Thymus (tissue), 14 donors: ENCODE results near the gene TCF12. TPM values are rescaled to one million over a fixed set of nuclear protein-coding genes. Genes with fewer than 3 reads are reported as not detected.

Experiments
- DNase-seq, 9 donors: peaks; one replicate each; pipeline ENCODE4 v3.0.0-alpha.2; 2013; ENCODE audit warnings: low spot score in 9 of 9, low read depth in 6 of 9, missing footprints in 1 of 9
- H3K27ac ChIP-seq, 2 donors: one replicate each; pipeline ENCODE4 v1.5.1; 2013; ENCODE audit warnings: control low read depth in 1 of 2, low read depth in 1 of 2, low read length in 1 of 2, mild to moderate bottlenecking in 1 of 2, moderate library complexity in 1 of 2
- H3K27me3 ChIP-seq, 2 donors: one replicate each; pipeline ENCODE4 v1.5.1; 2013; ENCODE audit warnings: low read length in 1 of 2; ENCODE audit not compliant: control insufficient read depth in 2 of 2, insufficient read depth in 1 of 2
- H3K36me3 ChIP-seq, 2 donors: one replicate each; pipeline ENCODE4 v1.5.1; 2013; ENCODE audit warnings: low read length in 1 of 2, mild to moderate bottlenecking in 1 of 2, moderate library complexity in 1 of 2; ENCODE audit not compliant: control insufficient read depth in 2 of 2, insufficient read depth in 2 of 2
- H3K4me1 ChIP-seq, 2 donors: one replicate each; pipeline ENCODE4 v1.5.1; 2013; ENCODE audit warnings: low read length in 2 of 2; ENCODE audit not compliant: control insufficient read depth in 2 of 2, insufficient read depth in 2 of 2
- H3K4me3 ChIP-seq, 2 donors: one replicate each; pipeline ENCODE4 v1.5.1; 2013; ENCODE audit warnings: low read length in 2 of 2, control low read depth in 1 of 2, mild to moderate bottlenecking in 1 of 2
- H3K9me3 ChIP-seq, 2 donors: one replicate each; pipeline ENCODE4 v1.5.1; 2013; ENCODE audit warnings: low read length in 1 of 2, mild to moderate bottlenecking in 1 of 2; ENCODE audit not compliant: control insufficient read depth in 2 of 2, insufficient read depth in 1 of 2
- WGBS: extraction: QIAGEN DNeasy Blood & Tissue Kit; methylation state at CpG from one replicate; pipeline ENCODE4 v1.1.7; 2013; 5-methylcytosine and 5-hydroxymethylcytosine counted together
- long read RNA-seq, 10 donors: transcript quantifications; one replicate each; lab custom pipeline, GENCODE V29; 2026
- polyA plus RNA-seq: library from polyadenylated mRNA; stranded (reverse); fragments of 200-250 nt; gene quantifications from one replicate; pipeline ENCODE4 v1.2.3, GENCODE V29; 2013
- total RNA-seq: library from RNA; stranded (reverse); fragments of 120-200 nt; gene quantifications from one replicate; pipeline ENCODE4 v1.2.4, GENCODE V29; 2013
- donor health status: healthy.

The TCF12 gene
- total RNA-seq (159 TPM), polyA plus RNA-seq (45.2 TPM)
- long read RNA-seq, donor 1, full-length matches to known transcripts, result 1 of 1 reads
- long read RNA-seq, donor 1, partial matches to known transcripts, result 0 of 1 reads
- long read RNA-seq, donor 1, other reads (novel, unspliced or antisense), result 0 of 1 reads
- long read RNA-seq, donor 2, result 0 reads
- long read RNA-seq, donor 3, full-length matches to known transcripts, result 16 of 31 reads
- long read RNA-seq, donor 3, partial matches to known transcripts, result 15 of 31 reads
- long read RNA-seq, donor 3, other reads (novel, unspliced or antisense), result 0 of 31 reads
- long read RNA-seq, donor 4, full-length matches to known transcripts, result 7 of 7 reads
- long read RNA-seq, donor 4, partial matches to known transcripts, result 0 of 7 reads
- long read RNA-seq, donor 4, other reads (novel, unspliced or antisense), result 0 of 7 reads
- long read RNA-seq, donor 5, full-length matches to known transcripts, result 6 of 48 reads
- long read RNA-seq, donor 5, partial matches to known transcripts, result 42 of 48 reads
- long read RNA-seq, donor 5, other reads (novel, unspliced or antisense), result 0 of 48 reads
- long read RNA-seq, donor 6, full-length matches to known transcripts, result 10 of 22 reads
- long read RNA-seq, donor 6, partial matches to known transcripts, result 12 of 22 reads
- long read RNA-seq, donor 6, other reads (novel, unspliced or antisense), result 0 of 22 reads
- long read RNA-seq, donor 7, full-length matches to known transcripts, result 18 of 62 reads
- long read RNA-seq, donor 7, partial matches to known transcripts, result 44 of 62 reads
- long read RNA-seq, donor 7, other reads (novel, unspliced or antisense), result 0 of 62 reads
- long read RNA-seq, donor 8, full-length matches to known transcripts, result 5 of 11 reads
- long read RNA-seq, donor 8, partial matches to known transcripts, result 6 of 11 reads
- long read RNA-seq, donor 8, other reads (novel, unspliced or antisense), result 0 of 11 reads
- long read RNA-seq, donor 9, full-length matches to known transcripts, result 9 of 58 reads
- long read RNA-seq, donor 9, partial matches to known transcripts, result 49 of 58 reads
- long read RNA-seq, donor 9, other reads (novel, unspliced or antisense), result 0 of 58 reads
- long read RNA-seq, donor 10, full-length matches to known transcripts, result 5 of 21 reads
- long read RNA-seq, donor 10, partial matches to known transcripts, result 16 of 21 reads
- long read RNA-seq, donor 10, other reads (novel, unspliced or antisense), result 0 of 21 reads

DNA sequence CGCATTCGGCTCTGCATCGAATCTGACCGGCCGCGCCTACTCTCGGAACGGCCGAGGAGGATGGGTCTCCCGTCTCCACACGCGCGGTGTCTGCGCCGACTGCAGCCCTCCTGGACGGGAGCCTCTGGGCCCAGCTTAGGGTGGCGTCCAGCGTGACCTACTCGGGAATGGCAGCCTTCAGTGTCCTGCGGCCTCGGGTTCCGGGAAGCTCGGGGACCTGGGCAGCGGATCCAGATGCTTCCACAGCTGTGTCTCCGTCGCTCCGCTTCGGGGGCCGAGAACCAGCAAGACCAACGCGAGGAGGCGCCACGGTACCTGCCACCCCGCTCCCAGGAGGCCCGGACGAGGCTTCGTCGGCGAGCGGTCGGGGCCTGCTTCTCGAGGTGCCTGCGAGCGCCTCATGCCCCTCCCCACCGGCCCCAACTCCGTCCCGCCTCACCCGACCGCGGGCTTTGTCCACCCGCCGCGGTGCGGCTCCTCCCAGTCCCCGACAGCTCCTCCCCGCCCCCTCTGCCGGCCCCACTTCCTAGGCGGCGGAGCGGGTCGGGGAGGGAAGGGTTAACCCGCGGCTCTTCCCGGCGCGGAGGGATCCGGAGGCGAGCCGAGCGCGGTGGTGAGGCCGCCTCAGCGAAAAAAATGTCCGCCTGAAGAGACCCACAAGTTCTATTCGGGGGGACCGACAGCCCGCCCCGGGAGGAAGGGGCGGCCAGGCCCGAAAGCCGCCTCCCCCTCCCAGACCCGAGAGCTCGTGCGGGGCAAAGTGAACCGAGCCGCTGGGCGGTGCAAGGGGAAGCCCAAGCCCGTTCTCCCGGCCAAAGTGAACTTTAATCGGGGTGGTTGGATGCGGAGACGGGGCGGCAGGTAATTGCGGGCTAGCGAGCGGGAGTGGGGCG, at the start of gene TCF12:
Gene TCF12, plus strand, starts transcription at position 599 of the 893 bp plus-strand sequence. CDS start 1,270 bp downstream, outside the sequence.
- H3K4me3 ChIP-seq, result peak within 1 kb of the TSS; percentile 93 to 99
- H3K9me3 ChIP-seq, result peaks cover 0 to 4% of the 10 kb centered on the region in 2 donors
- peak; percentile 82 to 98 (median 93) for DNase-seq
- WGBS, result under 1% methylated on average over 97 of the region's 97 CpGs
- H3K27ac ChIP-seq, result peak within 1 kb of the TSS; percentile 92 to 97
- H3K4me1 ChIP-seq, result peaks cover 9 to 13% of the 10 kb centered on the region in 2 donors
- H3K27me3 ChIP-seq, result no peaks in the 10 kb centered on the region
- peaks cover 0 to 4% of the 10 kb centered on the region in 2 donors for H3K36me3 ChIP-seq

- no peaks in the 10 kb centered on the region for H3K36me3 ChIP-seq
- H3K27ac ChIP-seq, result no peak overlapping the region
- no peaks in the 10 kb centered on the region for H3K27me3 ChIP-seq
- H3K9me3 ChIP-seq, result no peaks in the 10 kb centered on the region
- DNase-seq, result peak in 3 of 9 donors; percentile 10 to 52 (median 32)
- no peak overlapping the region for H3K4me3 ChIP-seq
- 77% methylated on average over 3 of the region's 3 CpGs for WGBS
- no peaks in the 10 kb centered on the region for H3K4me1 ChIP-seq
Observed at GRCh38 chr15:56869573-56869972, 48.9 kb upstream of the TCF12 start.

DNA sequence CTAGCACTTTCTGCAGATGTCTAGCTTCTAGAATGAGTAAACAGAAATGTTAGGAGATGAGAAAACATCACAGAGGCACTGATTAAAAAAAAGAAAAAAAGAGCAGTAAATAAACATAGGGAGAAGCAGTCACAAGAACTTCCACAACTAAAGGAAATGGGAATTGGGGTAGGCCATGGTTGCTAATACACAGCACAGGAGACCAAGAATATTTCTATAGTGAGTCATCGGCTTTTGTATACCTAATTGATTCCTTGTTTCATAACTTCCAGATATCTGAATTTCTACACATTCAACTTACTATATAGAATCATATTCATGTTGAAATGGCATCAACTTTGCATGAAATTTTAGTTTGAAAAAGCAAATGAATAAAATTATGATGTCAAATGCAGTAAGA, 47.3 kb upstream of the TCF12 start:
- H3K36me3 ChIP-seq, result no peaks in the 10 kb centered on the region
- no peaks in the 10 kb centered on the region for H3K9me3 ChIP-seq
- no peak overlapping the region for H3K4me3 ChIP-seq
- no peaks in the 10 kb centered on the region for H3K4me1 ChIP-seq
- no peak for DNase-seq
- WGBS, result 98% methylated on average over 1 of the region's 1 CpG
- H3K27me3 ChIP-seq, result no peaks in the 10 kb centered on the region
- H3K27ac ChIP-seq, result no peak overlapping the region

DNA sequence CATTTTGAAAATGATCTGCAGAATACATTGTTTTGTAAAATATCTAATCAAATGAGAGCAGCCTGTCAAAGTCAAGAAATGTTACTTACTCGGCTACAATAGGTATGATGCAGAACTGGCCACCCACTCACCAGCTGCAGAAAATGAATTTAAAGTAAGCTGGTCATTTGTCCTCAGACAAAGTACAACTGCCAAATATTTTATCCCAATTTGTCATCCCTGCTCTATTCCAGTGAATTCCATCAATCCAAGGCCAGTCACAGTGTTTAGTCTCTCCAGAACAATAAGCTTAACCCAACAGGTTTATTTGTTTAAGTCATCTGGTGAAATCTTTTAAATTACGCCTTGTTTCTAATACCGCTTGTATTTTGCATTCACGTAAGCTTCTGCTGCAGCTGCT, 46.6 kb upstream of the TCF12 start:
- no peaks in the 10 kb centered on the region for H3K27me3 ChIP-seq
- no peaks in the 10 kb centered on the region for H3K4me1 ChIP-seq
- H3K4me3 ChIP-seq, result no peak overlapping the region
- DNase-seq, result no peak
- H3K36me3 ChIP-seq, result no peaks in the 10 kb centered on the region
- H3K9me3 ChIP-seq, result no peaks in the 10 kb centered on the region
- 97% methylated on average over 4 of the region's 4 CpGs for WGBS
- H3K27ac ChIP-seq, result no peak overlapping the region

GRCh38 chr15:56877255-56877970, 41.0 kb upstream of the TCF12 start:
- H3K36me3 ChIP-seq, result no peaks in the 10 kb centered on the region
- no peaks in the 10 kb centered on the region for H3K4me1 ChIP-seq
- 96% methylated on average over 8 of the region's 8 CpGs for WGBS
- DNase-seq, result no peak
- H3K4me3 ChIP-seq, result no peak overlapping the region
- no peaks in the 10 kb centered on the region for H3K27me3 ChIP-seq
- no peak overlapping the region for H3K27ac ChIP-seq
- no peaks in the 10 kb centered on the region for H3K9me3 ChIP-seq

DNA sequence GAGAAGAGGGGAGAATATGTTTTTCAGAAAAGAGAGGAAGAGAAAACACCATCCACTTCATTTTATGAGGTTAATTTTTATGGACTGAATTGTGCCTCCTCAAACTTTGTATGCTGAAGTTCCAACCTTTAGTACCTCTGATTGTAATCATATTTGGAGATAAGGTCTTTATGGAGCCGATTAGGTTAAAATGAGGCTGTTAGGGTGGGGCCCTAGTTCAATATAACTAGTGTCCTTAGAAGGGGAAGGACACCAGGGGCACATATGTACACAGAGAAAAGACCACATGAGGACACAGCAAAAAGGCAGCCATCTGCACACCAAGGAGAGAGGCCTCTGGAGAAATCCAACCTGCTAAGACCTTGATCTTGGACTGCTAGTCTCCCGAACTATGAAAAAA, 38.9 kb upstream of the TCF12 start:
- WGBS, result 97% methylated on average over 2 of the region's 2 CpGs

DNA sequence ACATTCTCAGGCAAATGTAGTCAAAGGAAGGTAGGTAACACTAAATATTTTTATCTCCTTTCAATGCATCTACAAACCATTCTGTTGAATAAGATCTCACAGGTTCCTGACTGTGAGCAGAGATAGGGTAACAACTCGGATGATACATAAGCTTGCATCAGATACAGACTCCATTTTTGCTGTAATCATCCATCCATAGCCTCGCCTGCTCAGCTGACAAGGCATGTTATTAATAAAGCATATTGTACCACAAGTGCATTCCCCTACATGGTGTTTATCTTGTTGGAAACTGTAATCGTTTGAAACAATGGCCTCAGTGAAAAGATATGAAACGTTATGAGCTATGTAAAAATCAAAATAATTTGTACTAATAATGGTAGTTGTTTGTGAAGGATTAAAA, 35.4 kb upstream of the TCF12 start:
- no peak overlapping the region for H3K4me3 ChIP-seq
- peaks cover 2 to 15% of the 10 kb centered on the region in 2 donors for H3K4me1 ChIP-seq
- 95% methylated on average over 4 of the region's 4 CpGs for WGBS
- no peaks in the 10 kb centered on the region for H3K36me3 ChIP-seq
- DNase-seq, result no peak
- H3K9me3 ChIP-seq, result no peaks in the 10 kb centered on the region
- no peaks in the 10 kb centered on the region for H3K27me3 ChIP-seq
- H3K27ac ChIP-seq, result no peak overlapping the region

More for the DNA sequence above, 38.9 kb upstream of the TCF12 start:
- no peak for DNase-seq
- no peaks in the 10 kb centered on the region for H3K4me1 ChIP-seq
- H3K27ac ChIP-seq, result no peak overlapping the region
- H3K36me3 ChIP-seq, result no peaks in the 10 kb centered on the region
- no peak overlapping the region for H3K4me3 ChIP-seq
- no peaks in the 10 kb centered on the region for H3K9me3 ChIP-seq
- H3K27me3 ChIP-seq, result no peaks in the 10 kb centered on the region
